ENCODE measurements around the gene C10orf62. TPM values are rescaled to one million over a fixed set of nuclear protein-coding genes. Genes with fewer than 3 reads are reported as not detected.
"Not testable (repeated sequence)": the region's sequence is repeated elsewhere in the genome, so short reads cannot be mapped to it uniquely, and the experiment has no call there.

Gene C10orf62
- total RNA-seq, 2 donors from 2014 or later: not detected

GRCh38 chr10:97553575-97554031 is 35.9 kb upstream of the C10orf62 start:
- no peak overlapping the region for H3K27ac Mint-ChIP-seq
- H3K36me3 Mint-ChIP-seq (ENCODE audit: insufficient read depth in 2 of 2): no peaks in the 10 kb centered on the region
- H3K4me3 Mint-ChIP-seq: no peak overlapping the region
- H3K9me3 Mint-ChIP-seq: no peaks in the 10 kb centered on the region
- ATAC-seq (replicated peaks in 1 of 2) (peak; percentile 88 to 91), DNase-seq (peak; percentile 50 to 64)
- no peaks in the 10 kb centered on the region for H3K27me3 Mint-ChIP-seq (ENCODE audit: low read depth)
- no peaks in the 10 kb centered on the region for H3K4me1 Mint-ChIP-seq (ENCODE audit: low read depth)

GRCh38 chr10:97554336-97554735 is 35.2 kb upstream of the C10orf62 start:
- not testable (repeated sequence) for ATAC-seq (replicated peaks in 1 of 2); H3K4me1 Mint-ChIP-seq (ENCODE audit: low read depth); H3K36me3 Mint-ChIP-seq (ENCODE audit: insufficient read depth in 2 of 2); H3K27me3 Mint-ChIP-seq (ENCODE audit: low read depth); H3K9me3 Mint-ChIP-seq; H3K27ac Mint-ChIP-seq; H3K4me3 Mint-ChIP-seq; DNase-seq

GRCh38 chr10:97555541-97555940 is 34.0 kb upstream of the C10orf62 start:
- not testable (repeated sequence) for H3K9me3 Mint-ChIP-seq; ATAC-seq (replicated peaks in 1 of 2); H3K4me3 Mint-ChIP-seq; H3K36me3 Mint-ChIP-seq (ENCODE audit: insufficient read depth in 2 of 2); DNase-seq; H3K27ac Mint-ChIP-seq; H3K4me1 Mint-ChIP-seq (ENCODE audit: low read depth); H3K27me3 Mint-ChIP-seq (ENCODE audit: low read depth)

GRCh38 chr10:97560731-97561381 is 28.7 kb upstream of the C10orf62 start:
- not testable (repeated sequence) for H3K9me3 Mint-ChIP-seq; H3K36me3 Mint-ChIP-seq (ENCODE audit: insufficient read depth in 2 of 2); ATAC-seq (replicated peaks in 1 of 2); H3K4me1 Mint-ChIP-seq (ENCODE audit: low read depth); DNase-seq; H3K27ac Mint-ChIP-seq; H3K27me3 Mint-ChIP-seq (ENCODE audit: low read depth); H3K4me3 Mint-ChIP-seq

- DNase-seq; H3K36me3 Mint-ChIP-seq (ENCODE audit: insufficient read depth in 2 of 2); H3K4me3 Mint-ChIP-seq; ATAC-seq (replicated peaks in 1 of 2); H3K9me3 Mint-ChIP-seq; H3K4me1 Mint-ChIP-seq (ENCODE audit: low read depth); H3K27ac Mint-ChIP-seq; H3K27me3 Mint-ChIP-seq (ENCODE audit: low read depth): not testable (repeated sequence)
Measured at GRCh38 chr10:97561386-97562077, 28.0 kb upstream of the C10orf62 start.

- not testable (repeated sequence) for DNase-seq; H3K9me3 Mint-ChIP-seq; H3K4me3 Mint-ChIP-seq; H3K27me3 Mint-ChIP-seq (ENCODE audit: low read depth); ATAC-seq (replicated peaks in 1 of 2); H3K36me3 Mint-ChIP-seq (ENCODE audit: insufficient read depth in 2 of 2); H3K27ac Mint-ChIP-seq
- peaks cover 14% of the 10 kb centered on the region for H3K4me1 Mint-ChIP-seq (ENCODE audit: low read depth)
Measured at GRCh38 chr10:97562329-97562728, 27.2 kb upstream of the C10orf62 start.

GRCh38 chr10:97563337-97563736 is 26.2 kb upstream of the C10orf62 start:
- H3K27ac Mint-ChIP-seq: no peak overlapping the region
- H3K9me3 Mint-ChIP-seq: no peaks in the 10 kb centered on the region
- no peak overlapping the region for H3K4me3 Mint-ChIP-seq
- ATAC-seq (replicated peaks in 1 of 2): no peak
- H3K4me1 Mint-ChIP-seq (ENCODE audit: low read depth): peaks cover 14% of the 10 kb centered on the region
- no peaks in the 10 kb centered on the region for H3K36me3 Mint-ChIP-seq (ENCODE audit: insufficient read depth in 2 of 2)
- DNase-seq: no peak
- H3K27me3 Mint-ChIP-seq (ENCODE audit: low read depth): no peaks in the 10 kb centered on the region

GRCh38 chr10:97564776-97565175 is 24.7 kb upstream of the C10orf62 start:
- DNase-seq: no peak
- H3K36me3 Mint-ChIP-seq (ENCODE audit: insufficient read depth in 2 of 2): no peaks in the 10 kb centered on the region
- no peaks in the 10 kb centered on the region for H3K9me3 Mint-ChIP-seq
- H3K27ac Mint-ChIP-seq: no peak overlapping the region
- peaks cover 14% of the 10 kb centered on the region for H3K4me1 Mint-ChIP-seq (ENCODE audit: low read depth)
- H3K27me3 Mint-ChIP-seq (ENCODE audit: low read depth): no peaks in the 10 kb centered on the region
- ATAC-seq (replicated peaks in 1 of 2): no peak
- no peak overlapping the region for H3K4me3 Mint-ChIP-seq

- ATAC-seq (replicated peaks in 1 of 2) (peak; percentile 88 to 90), DNase-seq (peak; percentile 27 to 33)
- no peak overlapping the region for H3K27ac Mint-ChIP-seq
- no peaks in the 10 kb centered on the region for H3K9me3 Mint-ChIP-seq
- peaks cover 9% of the 10 kb centered on the region for H3K4me1 Mint-ChIP-seq (ENCODE audit: low read depth)
- no peaks in the 10 kb centered on the region for H3K36me3 Mint-ChIP-seq (ENCODE audit: insufficient read depth in 2 of 2)
- no peaks in the 10 kb centered on the region for H3K27me3 Mint-ChIP-seq (ENCODE audit: low read depth)
- H3K4me3 Mint-ChIP-seq: no peak overlapping the region
Measured at GRCh38 chr10:97566336-97566996, 23.1 kb upstream of the C10orf62 start.

- H3K36me3 Mint-ChIP-seq (ENCODE audit: insufficient read depth in 2 of 2): no peaks in the 10 kb centered on the region
- H3K4me3 Mint-ChIP-seq: no peak overlapping the region
- no peaks in the 10 kb centered on the region for H3K9me3 Mint-ChIP-seq
- DNase-seq (no peak), ATAC-seq (replicated peaks in 1 of 2) (no peak)
- H3K4me1 Mint-ChIP-seq (ENCODE audit: low read depth): peaks cover 9% of the 10 kb centered on the region
- H3K27ac Mint-ChIP-seq: no peak overlapping the region
- H3K27me3 Mint-ChIP-seq (ENCODE audit: low read depth): no peaks in the 10 kb centered on the region
Measured at GRCh38 chr10:97567891-97568290, 21.6 kb upstream of the C10orf62 start.

- Mint-ChIP-seq H3K4me3 (no peak overlapping the region), H3K27ac (no peak overlapping the region), H3K36me3 (ENCODE audit: insufficient read depth in 2 of 2) (no peaks in the 10 kb centered on the region), H3K27me3 (ENCODE audit: low read depth) (no peaks in the 10 kb centered on the region), H3K9me3 (no peaks in the 10 kb centered on the region), H3K4me1 (ENCODE audit: low read depth) (peaks cover 32% of the 10 kb centered on the region)
- ATAC-seq (replicated peaks in 1 of 2): no peak
- no peak for DNase-seq
Measured at GRCh38 chr10:97570146-97570788, 19.3 kb upstream of the C10orf62 start.

- ATAC-seq (replicated peaks in 1 of 2): no peak
- H3K4me1 Mint-ChIP-seq (ENCODE audit: low read depth): peaks cover 32% of the 10 kb centered on the region
- H3K4me3 Mint-ChIP-seq: no peak overlapping the region
- no peaks in the 10 kb centered on the region for H3K27me3 Mint-ChIP-seq (ENCODE audit: low read depth)
- H3K9me3 Mint-ChIP-seq: no peaks in the 10 kb centered on the region
- no peaks in the 10 kb centered on the region for H3K36me3 Mint-ChIP-seq (ENCODE audit: insufficient read depth in 2 of 2)
- DNase-seq: no peak
- H3K27ac Mint-ChIP-seq: no peak overlapping the region
Measured at GRCh38 chr10:97570789-97571471, 18.6 kb upstream of the C10orf62 start.

- Mint-ChIP-seq H3K27ac (no peak overlapping the region), H3K27me3 (ENCODE audit: low read depth) (no peaks in the 10 kb centered on the region), H3K9me3 (no peaks in the 10 kb centered on the region), H3K4me3 (no peak overlapping the region), H3K36me3 (ENCODE audit: insufficient read depth in 2 of 2) (no peaks in the 10 kb centered on the region), H3K4me1 (ENCODE audit: low read depth) (peaks cover 27% of the 10 kb centered on the region)
- DNase-seq (no peak), ATAC-seq (replicated peaks in 1 of 2) (no peak)
Measured at GRCh38 chr10:97571622-97572021, 17.9 kb upstream of the C10orf62 start.

Data from activated T-cell treated with anti-CD3 and anti-CD28 coated beads, Interleukin-2, amount 50 U/mL, for 72 hours (primary cell).